GM20431 (cell line): ENCODE data around the gene PRPF18.

Experiments
- in situ Hi-C: fragments of 300-500 bp; cut with MseI, MboI; formaldehyde crosslinking; loops from one replicate; pipeline ENCODE4 v1.15.0; 2020; ENCODE audit warnings: low sequenced_read_pairs; ENCODE audit not compliant: unreplicated experiment

The PRPF18 gene

DNA sequence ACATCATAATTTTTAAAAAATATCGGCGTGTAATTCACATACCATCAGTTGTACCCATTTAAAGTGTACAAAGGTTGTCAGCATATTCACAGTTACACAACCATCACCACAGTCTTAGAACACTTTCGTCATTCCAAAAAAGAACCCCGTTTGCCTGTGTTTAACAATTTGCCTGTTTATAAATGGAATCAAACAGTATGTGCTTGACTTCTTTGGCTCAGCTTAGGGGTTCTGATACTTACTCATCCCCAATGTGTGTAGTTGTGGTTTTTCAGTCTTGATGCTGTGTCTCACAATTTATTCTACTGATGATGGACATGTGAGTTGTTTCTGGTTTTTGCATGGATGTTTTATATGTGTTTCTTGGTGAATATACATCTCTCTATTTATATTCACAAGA is 50.0 kb downstream of the PRPF18 start:
- in situ Hi-C loops: no loop called here

DNA sequence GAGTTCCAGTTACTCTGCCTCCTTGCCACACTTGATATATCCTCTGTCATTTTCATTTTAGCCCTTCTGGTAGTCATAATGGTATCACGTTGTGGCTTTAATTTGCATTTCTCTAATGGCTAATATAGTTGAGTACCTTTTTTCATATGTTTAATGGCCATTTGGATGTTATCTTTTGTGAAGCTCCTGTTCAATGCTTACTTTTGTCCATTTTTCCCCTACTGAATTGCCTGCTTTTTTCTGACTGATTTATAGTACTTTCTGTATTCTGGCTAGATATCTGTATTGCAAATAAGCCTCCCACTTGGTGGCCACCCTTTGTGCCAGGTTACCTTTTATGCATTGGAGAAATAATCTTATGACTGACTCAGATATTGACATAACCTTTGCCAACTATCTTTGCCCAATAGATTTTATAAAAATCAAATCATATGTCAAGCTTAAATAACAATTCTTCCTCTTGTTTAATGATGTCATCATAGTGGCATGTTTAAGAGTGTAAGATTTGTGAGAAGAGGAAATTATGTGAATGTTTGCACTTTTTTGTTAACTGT is 50.6 kb downstream of the PRPF18 start:
- in situ Hi-C loops: no loop called here

DNA sequence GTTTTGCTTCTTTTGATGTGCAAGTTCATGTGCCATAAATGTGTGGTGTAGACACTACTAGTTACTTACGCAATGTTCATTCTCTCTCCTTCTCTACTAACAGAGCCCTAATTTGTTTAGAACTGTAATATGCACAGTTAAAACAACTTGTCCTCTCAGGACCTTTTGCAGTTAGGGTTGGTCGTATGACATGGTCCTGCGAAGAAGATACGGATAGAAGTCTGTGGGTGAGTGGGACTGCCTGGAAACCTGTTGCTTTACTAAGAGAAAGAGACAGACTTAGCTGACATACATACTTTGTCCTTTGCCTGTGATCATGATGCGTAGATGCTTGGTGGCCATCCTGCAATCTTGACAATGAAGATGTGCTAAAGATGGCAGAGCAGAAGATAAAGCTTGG is 51.1 kb downstream of the PRPF18 start:
- in situ Hi-C loops: no loop called here

DNA sequence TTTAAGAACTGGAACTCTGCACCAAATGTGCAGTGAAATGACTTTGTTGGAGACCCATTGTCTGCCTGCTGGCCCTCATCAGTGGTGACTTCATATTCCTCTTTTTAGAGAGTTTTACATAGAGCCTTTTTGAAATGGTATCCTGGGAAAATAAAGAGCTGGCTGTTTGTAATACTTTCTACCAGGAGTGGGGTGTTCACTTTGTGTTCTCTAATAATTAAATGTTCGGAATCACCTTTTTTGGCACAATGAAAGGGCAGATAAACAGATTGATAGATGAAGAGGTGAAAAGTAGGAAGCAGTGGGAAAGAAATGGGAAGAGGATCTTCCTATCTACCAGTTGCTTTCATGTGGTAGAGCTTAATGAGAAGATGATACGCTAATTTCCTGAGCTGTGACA is 55.5 kb downstream of the PRPF18 start:
- in situ Hi-C loops: no loop called here

DNA sequence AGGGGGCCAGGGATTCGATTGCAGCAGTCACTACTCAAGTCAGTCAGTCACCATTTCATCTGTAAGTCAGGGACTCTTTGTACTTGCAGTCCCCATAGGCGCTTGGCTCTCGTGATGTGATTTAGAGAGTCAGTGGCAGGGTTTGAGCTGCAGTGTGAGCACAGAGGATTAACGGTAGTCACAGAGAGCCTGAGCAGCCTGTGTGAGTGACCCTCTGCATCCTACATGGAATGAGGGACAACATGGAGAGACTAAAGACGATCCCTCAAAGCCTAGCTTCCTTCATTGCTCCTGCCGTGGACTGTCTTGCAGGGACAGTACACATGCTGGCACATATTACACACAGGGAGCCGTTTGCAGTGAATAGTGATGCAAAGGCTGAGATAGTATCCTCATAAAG is 56.3 kb downstream of the PRPF18 start:
- in situ Hi-C loops: no loop called here

DNA sequence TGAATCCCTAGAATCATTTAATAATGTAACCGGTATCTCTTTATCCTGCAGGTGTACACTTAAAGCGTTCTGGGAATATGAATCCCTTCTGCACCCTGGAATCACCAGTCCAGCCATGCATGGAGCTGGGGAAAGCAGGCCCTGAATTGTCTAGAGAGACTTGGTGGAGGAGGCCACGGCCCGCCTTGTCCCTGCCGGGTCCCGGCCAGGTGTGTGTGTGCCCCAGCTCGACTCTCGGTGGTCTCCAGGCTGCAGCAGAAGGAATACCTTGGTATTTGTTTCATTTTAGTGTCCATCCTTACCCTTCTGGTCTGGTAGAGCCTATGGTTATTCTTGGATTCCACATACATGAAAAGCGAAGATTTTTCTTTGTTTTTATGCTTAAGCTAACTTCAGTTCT is 58.1 kb downstream of the PRPF18 start:
- in situ Hi-C loops: no loop called here

DNA sequence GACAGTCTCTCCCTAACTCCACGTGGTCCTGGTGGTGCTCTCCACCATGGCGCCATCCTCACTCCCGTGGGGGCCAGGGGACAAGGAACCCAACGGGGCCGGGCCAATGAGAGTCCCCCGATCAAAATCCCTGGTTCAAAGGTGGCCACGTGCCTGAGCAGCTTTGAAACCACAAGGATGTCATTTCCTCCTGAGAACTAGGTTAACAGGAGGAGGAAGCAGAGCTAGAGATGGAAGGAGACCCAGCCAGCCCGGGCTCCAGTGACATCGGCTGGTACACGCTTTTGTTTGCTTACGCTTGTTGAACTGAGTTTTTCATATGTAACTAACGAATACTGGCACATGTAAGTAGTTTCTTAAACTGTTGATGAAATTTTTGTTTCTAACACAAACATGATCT is 61.7 kb downstream of the PRPF18 start:
- in situ Hi-C loops: no loop called here

DNA sequence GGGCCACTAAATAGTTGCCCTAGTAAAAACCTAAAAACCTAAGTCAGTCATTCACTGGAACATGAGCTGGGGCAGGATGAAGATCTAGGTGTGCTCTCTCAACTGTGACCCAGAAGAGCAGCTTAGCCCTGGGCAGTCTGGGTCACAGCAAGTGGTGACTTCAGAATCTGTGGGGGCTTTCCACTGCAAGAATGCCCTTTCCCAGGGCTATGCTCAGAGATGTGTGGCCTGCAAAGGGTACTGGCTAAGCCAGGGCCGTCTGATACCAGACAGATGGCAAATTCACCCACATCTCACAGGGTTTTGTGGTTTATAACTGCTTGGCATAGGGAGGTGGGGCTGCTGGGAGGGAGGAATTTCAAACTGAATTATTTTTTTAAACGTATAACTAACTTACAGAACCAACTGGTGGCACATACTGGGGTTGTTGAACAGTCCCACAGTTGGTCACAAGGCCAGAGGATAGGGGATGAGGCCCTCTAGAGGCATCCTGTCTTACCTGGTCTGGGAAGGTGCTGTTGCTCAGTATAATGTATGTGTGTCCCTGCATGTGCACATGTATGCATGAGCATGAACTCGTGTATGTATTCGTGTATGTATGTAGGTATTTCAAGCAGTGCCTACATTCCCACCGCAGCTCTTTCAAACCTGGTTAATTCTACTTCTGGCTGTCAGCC is 63.2 kb downstream of the PRPF18 start:
- in situ Hi-C loops: no loop called here

DNA sequence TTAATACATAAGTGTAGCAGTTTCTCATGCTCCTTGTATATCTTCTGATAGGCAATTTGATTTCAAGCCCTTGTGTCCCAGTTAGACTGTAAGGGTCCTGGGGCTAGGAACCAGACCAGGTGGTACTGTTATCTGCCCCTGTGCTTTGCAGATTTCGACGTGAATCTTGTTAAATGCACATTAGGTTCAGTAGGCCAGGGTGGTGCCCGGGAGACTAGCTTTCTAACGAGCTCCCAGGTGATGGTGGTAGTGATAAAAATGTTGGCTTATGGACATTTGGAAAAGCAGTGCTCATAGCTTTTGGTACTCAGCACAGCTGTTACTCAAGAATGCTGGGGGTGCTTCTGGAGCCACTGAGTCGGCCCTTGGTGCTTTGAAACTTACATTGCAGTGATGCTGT is 64.2 kb downstream of the PRPF18 start:
- in situ Hi-C loops: no loop called here

DNA sequence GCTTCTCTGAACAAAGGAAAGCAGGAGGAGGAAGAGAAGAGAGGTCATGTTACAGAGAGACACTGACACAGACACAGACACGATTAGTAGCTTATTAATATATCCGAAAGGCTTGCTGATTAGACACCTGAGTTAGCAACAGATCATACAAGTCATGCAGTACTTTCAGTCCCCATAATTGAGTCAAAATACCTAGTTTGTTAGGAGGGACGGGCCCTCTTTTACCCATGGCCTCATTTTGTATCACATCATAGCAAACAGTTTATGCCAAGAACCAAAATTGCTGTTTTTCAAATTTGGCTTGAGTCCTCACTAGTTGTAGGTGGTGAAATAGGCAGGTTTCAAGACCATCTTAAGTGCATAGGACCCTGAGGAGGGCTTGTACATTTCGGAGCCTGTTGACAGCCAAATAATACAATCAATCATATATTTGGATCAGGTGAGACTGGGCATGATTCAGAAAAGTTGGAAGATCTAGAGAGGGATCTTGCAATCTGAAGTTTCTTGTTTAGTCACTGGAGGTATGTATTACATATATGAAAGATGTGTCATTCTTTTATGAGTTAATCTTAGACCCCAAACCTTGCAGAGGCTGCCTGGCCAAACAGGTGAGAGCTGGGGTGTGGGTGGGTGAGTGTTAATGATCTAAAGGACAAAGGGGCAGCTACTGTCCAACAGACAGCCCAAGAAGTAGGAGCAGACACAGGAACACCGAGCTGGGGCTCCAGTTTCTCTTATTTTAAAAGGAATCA is 65.4 kb downstream of the PRPF18 start:
- in situ Hi-C loops: no loop called here

DNA sequence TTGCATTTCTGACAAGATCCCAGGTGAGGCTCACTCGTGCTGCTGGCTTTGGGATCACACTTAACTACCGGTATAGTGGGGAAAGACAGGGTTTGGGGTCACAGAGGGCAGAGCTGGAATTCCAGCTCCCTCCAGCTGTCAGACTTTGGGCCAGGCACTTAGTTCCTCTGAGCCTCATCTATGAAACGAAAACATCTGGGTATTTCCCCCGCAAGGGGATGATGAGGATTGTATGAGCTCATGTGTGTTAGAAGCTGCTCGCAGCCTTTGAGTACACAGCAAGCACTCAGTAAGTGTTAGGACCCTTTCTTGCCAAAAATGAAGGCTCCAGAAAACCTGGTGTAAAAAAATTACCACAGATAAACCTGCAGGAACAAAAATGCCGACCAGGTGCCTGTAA is 66.1 kb downstream of the PRPF18 start:
- in situ Hi-C loops: no loop called here

DNA sequence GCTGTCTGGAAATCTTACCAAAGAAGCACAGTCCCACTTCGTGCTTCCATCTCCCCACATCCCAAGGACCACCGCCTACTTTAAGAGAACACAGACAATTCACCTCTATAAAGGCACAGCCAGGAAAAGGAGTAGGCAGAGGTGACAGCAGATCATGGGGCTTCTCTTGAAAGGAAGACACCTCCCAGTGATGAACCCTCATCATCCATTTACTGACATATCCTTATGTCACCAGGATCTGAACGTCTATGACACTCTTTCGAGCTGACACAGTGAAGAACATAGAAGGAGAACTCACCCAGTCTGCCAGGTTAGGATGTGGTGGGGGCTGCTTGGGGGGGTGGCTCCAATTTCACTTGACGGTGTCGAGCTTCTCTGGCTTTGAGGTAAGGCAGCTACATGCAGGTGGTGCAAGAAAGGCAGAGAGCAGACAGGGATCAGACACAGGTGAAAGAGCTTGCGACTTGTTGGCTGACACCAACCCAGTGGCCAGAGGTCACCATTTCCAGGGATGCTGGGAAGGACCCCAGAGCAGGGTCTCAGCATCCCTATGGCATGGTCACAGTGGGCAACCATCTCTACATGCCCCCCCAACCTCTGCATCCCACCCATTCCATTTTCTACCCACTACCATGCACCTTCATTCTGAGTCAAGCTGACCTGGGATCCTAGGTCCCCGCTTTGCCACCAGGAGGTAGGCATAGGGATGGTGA is 67.5 kb downstream of the PRPF18 start:
- in situ Hi-C loops: no loop called here

DNA sequence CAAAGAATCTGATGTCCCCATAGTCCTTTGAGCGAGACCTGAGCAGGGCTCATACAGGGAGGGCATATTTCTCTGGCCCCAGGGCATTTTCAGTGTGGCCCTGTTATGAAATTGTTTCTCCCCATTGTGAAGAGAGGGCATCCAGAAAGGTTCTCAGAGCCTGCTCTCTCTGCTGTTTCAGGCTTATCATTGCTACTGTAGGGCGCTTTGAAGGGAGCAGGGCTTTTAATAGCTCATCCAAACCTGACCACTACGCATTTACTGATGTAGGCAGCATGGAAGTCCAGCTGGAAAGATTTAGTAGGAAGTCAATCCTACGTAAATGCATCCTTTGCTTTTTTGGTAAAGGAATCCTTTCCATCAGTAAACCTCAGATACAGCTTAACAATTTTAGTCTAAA is 68.1 kb downstream of the PRPF18 start:
- in situ Hi-C loops: no loop called here

DNA sequence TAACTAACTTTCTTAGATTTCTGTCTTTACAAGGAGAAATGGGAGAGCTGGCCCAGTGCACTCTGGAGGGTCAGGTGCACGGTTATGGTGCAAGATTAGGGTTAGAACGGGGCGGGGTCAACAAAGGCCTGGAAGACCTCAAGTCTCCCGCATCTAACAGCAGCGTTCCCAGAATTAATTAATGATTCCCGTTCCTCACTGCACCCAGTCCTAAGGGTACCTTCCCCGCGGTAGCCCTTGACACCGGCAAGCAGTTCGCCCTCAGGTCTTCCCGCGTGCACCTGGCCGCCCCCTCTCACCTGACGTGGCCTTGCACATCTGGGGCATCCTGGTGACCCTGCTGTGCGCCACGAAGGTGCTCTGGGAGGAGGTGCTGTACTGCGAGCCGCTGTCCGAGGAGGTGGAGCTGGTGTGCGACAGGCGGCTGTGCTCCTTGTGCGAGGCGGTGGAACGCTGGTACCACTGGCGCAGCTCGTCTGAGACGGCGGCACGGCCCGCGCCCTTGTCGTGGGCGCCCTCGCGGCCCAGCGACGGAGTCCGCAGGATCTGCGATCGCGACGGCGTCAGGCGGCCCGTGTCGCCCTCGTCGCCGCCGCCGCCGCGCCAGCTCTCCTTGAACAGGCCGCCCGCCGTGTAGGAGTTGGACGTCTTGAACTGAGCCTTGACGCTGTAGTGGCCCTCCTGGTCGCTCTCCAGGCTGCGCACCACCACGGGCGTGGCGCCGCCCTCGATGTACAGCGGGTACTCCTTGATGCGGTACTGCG is 69.8 kb downstream of the PRPF18 start:
- in situ Hi-C loops: no loop called here

DNA sequence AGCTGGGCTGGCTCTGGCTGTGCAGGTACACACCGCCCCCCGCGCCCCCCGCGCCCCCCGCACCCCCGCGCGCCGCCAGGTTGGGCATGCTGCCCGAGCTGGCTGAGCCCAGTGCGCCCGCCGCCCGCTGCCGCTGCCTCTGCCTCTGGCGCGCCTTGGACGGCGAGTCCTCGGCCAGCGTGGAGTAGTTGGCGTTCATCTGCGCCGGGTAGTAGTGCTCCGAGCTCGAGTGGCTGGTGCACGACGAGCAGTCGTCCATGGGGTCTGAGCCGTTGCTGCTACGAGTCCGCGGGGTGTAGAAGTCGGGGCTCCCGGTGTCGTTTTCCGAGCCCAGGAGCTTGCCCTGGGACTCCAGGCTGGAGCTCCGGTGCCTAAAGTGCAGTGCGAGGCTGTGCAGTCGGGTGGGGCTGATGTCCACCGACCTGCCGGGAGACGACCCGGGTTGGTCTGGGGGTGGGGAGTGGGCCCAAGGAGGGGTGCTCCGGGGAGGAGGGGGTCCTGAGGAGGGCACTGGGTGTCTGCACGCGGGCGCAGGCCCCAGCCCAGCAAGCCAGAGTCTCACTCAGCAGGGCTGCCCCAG is 70.4 kb downstream of the PRPF18 start:
- in situ Hi-C loops: no loop called here

DNA sequence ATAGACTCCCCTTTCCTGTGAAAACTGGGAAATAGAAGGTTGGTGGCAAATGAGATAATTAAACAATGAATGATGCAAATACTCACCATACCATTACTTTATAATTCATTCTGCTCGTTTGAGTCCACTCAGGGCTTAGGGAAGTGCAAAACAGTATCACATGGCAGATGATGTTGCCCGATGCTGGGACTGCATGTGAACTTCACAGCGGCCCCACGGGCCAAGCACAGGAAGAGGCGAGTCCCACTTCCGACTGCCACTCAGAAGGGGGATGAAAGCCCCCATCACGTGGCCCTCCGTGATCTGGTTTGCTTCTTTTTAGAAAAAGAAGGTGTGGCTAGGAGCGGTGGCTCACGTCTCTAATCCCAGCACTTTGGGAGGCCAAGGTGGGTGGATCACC is 71.5 kb downstream of the PRPF18 start:
- in situ Hi-C loops: no loop called here

DNA sequence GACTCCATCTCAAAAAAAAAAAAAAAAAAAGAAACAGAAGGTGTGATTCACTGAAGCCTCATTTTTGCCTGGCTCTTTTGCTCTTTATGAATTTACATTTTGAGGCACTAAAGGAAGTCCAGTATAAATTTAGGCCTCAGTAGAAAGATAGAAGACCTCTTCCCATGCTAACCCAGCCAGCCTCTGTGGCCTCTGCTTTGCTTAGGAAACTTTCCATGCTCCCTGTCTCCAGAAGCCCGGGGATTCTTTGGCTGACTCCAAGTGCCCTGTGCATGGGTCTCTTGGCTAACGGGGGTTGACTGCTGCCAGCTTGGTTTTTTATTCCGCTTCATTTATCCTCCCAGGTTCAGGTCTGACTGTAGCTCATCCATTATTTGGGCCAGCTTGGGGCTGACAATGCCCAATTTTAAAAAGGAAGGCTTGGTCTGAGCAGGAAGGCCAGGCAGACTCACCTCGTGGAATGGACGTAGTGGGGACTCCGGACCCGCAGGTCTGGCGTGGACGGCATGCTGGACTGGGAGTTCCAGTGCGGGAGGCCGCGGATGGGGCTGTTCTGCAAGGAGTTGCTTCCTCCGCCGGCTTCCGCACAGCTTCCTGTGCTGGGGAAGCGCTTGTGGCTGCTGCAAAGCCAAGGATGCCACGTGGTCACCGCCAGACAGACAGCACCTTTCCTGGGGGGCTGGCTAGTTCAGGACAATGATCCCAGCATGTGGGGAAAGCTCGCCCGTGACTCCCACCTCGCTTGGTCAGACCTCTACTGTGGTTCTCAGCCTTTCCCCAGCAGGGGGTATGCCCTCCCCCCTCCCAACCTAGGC is 72.3 kb downstream of the PRPF18 start:
- in situ Hi-C loops: no loop called here

DNA sequence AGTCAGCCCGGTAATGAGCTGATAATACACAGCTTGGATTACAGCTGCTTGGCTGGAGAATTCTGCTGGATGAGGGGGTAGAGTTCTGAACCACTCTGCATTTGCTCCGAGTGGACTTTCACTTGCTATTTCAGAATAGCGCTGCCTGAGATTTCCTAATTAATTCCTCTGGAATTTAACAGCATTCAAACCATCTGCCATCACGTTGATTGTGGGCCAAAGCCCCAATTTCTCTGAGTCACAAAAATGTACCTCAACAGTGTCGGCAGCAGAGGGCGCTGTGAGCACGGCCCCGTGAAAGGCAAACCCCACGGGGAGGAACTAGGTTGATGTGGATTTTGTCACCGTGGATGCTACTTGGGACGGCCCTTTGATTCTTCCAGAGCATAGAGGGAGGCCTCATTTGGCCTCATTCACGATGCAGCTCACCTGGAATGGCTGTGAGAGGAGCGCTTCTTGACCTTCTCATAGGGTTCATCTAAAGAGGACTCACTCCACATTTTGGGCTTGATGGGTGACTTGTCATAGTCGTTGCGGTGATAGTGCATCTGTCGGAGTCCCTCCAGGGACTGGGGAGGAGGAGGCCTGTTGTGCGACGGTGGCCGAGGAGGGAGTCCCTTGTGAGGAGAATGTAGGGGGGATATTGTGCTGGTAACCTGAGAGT is 73.3 kb downstream of the PRPF18 start:
- in situ Hi-C loops: loop anchor here (5.0 kb wide), 1 partner anchor 117 kb away; no protein-coding TSS in a partner anchor

DNA sequence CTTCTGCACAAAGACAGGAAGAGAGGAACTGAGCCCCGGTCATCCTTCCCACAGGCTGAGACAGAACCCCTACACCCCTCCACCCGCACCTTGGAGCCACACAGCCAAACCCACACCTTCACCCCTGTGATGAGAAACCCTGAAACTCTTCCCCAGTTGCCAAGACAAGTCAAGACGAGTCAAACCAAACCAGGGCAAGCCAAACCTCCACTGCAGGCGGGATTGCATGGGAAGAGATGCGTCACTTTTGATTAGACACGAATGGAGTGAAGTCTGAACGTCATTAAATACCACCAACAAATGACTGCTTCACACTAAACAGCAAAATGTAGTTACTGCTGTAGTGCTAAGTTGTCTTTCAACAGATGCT is 73.8 kb downstream of the PRPF18 start:
- in situ Hi-C loops: loop anchor here (5.0 kb wide), 1 partner anchor 117 kb away; no protein-coding TSS in a partner anchor
